Activated T-helper 2 cell treated with anti-CD3 and anti-CD28 coated beads, Interferon-gamma antibody, Interleukin-2, Interleukin-4, amounts not matched to agents 10 μg/mL and 5 μg/mL and 100 μg/mL, durations not matched to agents 14 hours and 24 hours and 36 hours (primary cell): ENCODE results near the gene MTHFR. TPM values are rescaled to one million over a fixed set of nuclear protein-coding genes. Genes with fewer than 3 reads are reported as not detected.
"Not testable (repeated sequence)": the region's sequence is repeated elsewhere in the genome, so short reads cannot be mapped to it uniquely, and the experiment has no call there.

ENCODE experiments used
- DNase-seq: peaks from one replicate; pipeline ENCODE4 v3.0.0; 2021; ENCODE audit warnings: low spot score
- H3K27ac Mint-ChIP-seq: one replicate; pipeline ENCODE4 v1.8.0; 2021; ENCODE audit warnings: mixed read lengths
- H3K27me3 Mint-ChIP-seq: one replicate; pipeline ENCODE4 v1.8.0; 2021; ENCODE audit warnings: low read depth, mixed read lengths
- H3K36me3 Mint-ChIP-seq: one replicate; pipeline ENCODE4 v1.8.0; 2021; ENCODE audit warnings: low read depth, mixed read lengths
- H3K4me1 Mint-ChIP-seq: one replicate; pipeline ENCODE4 v1.8.0; 2021; ENCODE audit warnings: low read depth, mixed read lengths
- H3K4me3 Mint-ChIP-seq: one replicate; pipeline ENCODE4 v1.8.0; 2021; ENCODE audit warnings: low read depth, mild to moderate bottlenecking, moderate library complexity, mixed read lengths
- H3K9me3 Mint-ChIP-seq: one replicate; pipeline ENCODE4 v1.8.0; 2021; ENCODE audit warnings: mixed read lengths
- intact Hi-C: fragments of 100-400 bp; cut with micrococcal nuclease; formaldehyde crosslinking; loops from one replicate; pipeline ENCODE4 v1.15.1; 2023
- total RNA-seq: library from RNA; stranded (reverse); gene quantifications from 2 replicates; pipeline ENCODE4 v1.2.3, GENCODE V29; 2022

The MTHFR gene
- total RNA-seq, 1 donor from 2014 or later: 18.8 TPM

DNA sequence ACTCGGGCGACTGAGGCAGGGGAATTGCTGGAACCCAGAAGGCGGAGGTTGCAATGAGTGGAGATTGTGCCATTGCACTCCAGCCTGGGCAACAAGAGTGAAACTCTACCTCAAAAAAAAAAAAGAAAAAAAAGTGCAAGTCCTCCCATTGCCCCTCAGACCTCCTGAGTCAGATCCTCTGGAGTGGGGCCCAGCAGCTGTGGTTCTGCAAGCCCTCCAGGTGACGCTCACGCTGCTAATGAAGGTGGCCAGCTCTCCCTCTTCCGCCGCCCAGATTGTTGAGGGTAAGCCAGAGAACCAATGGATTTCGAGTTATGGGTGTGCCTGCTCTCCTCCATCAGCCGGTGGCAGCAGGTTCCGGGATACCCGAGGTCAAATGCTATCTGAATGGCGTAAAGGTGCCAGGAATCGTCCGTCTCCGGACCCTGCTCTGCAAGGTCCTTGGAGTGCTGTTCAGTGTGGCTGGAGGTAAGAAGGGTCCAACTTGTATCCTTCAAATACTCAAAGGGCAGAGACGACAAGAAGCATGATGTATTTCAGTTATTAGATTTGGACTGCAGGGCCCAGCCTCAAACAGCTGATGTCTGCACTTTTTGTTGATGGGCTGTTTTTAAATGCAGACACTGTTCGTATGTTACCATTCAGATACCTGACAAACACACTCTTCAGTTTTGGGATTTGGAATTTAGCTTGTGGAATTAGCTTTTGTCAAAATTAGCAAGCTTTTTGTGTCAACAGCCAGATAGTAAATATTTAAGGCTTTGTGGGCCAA is 17.8 kb upstream of the MTHFR start:
- Mint-ChIP-seq H3K27ac (no peak overlapping the region), H3K9me3 (no peaks in the 10 kb centered on the region), H3K4me1 (no peaks in the 10 kb centered on the region), H3K36me3 (peaks cover 44% of the 10 kb centered on the region), H3K27me3 (no peaks in the 10 kb centered on the region), H3K4me3 (no peak overlapping the region)
- intact Hi-C loops: no loop called here
- DNase-seq: no peak

DNA sequence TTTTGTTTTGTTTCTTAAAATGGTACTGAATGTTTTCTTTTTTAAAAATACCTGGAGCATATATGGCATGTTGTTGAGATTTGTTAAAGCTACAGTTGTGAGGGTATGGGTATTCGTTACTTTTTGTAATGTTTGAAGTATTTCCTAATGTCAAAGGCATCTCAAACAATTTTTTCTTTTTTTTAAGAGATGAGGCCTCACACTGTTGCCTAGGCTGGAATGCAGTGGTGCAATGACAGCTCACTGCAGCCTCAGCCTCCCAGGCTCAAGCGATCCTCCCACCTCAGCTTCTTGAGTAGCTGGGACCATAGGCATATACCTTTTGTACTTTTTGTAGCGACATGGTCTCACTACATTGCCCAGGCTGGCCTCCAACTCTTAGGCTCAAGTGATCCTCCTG is 16.3 kb upstream of the MTHFR start:
- no peaks in the 10 kb centered on the region for H3K27me3 Mint-ChIP-seq
- no peaks in the 10 kb centered on the region for H3K4me1 Mint-ChIP-seq
- H3K9me3 Mint-ChIP-seq: no peaks in the 10 kb centered on the region
- H3K4me3 Mint-ChIP-seq: no peak overlapping the region
- no peak for DNase-seq
- intact Hi-C loops: no loop called here
- peaks cover 41% of the 10 kb centered on the region for H3K36me3 Mint-ChIP-seq
- no peak overlapping the region for H3K27ac Mint-ChIP-seq

DNA sequence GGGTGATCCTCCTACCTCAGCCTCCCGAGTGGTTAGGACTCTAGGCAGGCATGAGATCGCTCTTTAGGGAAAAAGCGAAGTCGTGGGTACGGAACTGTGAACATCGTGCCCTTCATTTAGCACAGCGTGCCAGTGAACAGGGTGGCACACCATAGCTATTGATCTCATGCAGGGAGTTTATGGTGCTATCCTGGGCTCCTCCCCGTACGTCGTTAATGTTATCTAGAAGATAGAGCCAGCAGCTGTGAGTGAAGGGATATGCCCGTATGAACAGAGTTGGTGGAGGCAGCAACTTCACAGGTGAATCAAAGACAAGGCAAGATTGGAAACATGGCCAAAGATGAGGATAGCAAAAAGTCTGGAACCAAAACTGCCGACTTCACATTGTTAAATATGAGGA is 11.4 kb upstream of the MTHFR start:
- Mint-ChIP-seq H3K27ac (no peak overlapping the region), H3K9me3 (no peaks in the 10 kb centered on the region), H3K27me3 (no peaks in the 10 kb centered on the region), H3K36me3 (peaks cover 52% of the 10 kb centered on the region), H3K4me3 (no peak overlapping the region), H3K4me1 (peaks cover 2% of the 10 kb centered on the region)
- DNase-seq: no peak
- intact Hi-C loops: no loop called here

DNA sequence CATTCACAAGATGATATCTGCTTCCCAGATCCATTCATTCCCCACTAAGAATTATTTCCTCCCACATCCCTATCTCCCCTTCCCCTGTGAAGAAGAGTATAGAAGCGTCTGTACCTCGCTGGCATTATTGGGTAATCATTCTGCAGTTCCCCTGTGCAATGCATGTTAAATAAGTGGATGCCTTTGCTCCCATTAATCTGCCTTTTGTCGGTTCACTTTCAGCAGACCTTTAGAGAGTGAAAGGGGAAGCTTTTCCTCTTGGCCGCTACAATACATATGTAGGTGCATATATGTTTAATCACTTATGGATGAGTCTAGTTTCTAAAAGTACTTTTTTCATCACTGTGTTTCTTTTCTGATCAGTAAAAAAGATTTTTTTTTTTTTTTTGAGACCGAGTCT is 7.3 kb upstream of the MTHFR start:
- no peaks in the 10 kb centered on the region for H3K27me3 Mint-ChIP-seq
- intact Hi-C loops: no loop called here

DNA sequence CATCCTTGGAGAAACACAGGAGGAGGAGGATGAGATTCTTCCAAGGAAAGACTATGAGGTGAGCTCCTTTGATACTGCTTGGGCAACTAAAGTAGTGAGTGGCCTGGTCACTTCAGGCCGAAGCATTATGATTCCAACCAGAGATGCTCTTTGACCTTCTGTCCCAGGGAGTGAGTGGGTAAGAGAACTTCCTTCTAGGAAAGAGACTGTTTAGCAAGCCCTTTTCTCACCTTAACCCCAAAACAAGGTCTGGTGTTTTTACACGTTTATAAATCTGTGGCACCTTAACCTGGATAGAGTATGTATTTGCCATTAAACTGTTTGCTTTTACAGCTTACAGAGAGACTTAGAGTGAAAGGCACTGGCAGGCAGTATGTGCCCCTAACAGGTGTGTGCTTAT is 1.4 kb upstream of the MTHFR start:
- peak overlapping the region; percentile 82 for H3K27ac Mint-ChIP-seq
- H3K36me3 Mint-ChIP-seq: peaks cover 44% of the 10 kb centered on the region
- H3K4me1 Mint-ChIP-seq: peaks cover 53% of the 10 kb centered on the region
- no peaks in the 10 kb centered on the region for H3K27me3 Mint-ChIP-seq
- intact Hi-C loops: loop anchor here (5.0 kb wide), 2 partner anchors 100 to 535 kb away; partner anchors contain the start of gene UBIAD1
- H3K4me3 Mint-ChIP-seq: peak overlapping the region; percentile 90
- no peaks in the 10 kb centered on the region for H3K9me3 Mint-ChIP-seq
- no peak for DNase-seq

More for the DNA sequence above, 7.3 kb upstream of the MTHFR start:
- Mint-ChIP-seq H3K9me3 (no peaks in the 10 kb centered on the region), H3K4me1 (peaks cover 18% of the 10 kb centered on the region), H3K27ac (no peak overlapping the region), H3K4me3 (no peak overlapping the region), H3K36me3 (peaks cover 58% of the 10 kb centered on the region)
- DNase-seq: no peak

DNA sequence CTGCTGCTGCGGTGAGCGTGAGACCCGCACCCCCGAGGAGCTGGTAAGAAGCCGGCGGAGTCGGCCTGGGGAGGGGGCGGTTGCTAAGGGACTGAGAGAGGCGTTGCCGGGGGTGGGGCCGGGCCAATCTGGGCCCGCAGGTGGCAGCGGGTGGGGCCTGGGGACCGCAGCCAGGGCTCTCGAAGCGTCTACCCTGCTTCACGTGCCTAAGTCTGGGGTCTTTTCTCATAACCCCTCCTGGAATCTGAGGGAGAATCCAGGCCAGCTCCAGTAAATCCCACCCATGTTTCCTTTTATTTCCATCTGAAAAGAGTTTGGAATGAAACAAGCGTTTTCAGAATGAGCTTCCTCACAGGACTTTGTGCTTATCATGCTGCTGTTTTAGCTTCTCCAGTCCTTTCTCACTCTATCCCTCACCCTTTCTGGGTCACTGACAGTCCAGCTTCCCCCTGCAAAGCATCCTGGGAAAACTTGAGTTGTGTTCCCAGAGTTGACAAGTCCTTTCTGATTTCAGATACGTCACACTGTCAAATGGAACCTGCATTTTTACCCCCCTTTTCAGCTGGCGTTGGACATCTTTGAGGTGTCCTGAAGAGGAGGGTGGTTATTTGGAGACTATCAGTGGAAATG is 658 bp upstream of the MTHFR start:
- no peaks in the 10 kb centered on the region for H3K9me3 Mint-ChIP-seq
- no peaks in the 10 kb centered on the region for H3K27me3 Mint-ChIP-seq
- H3K36me3 Mint-ChIP-seq: peaks cover 38% of the 10 kb centered on the region
- H3K27ac Mint-ChIP-seq: peak overlapping the region; percentile 88
- peak overlapping the region; percentile 90 for H3K4me3 Mint-ChIP-seq
- no peak for DNase-seq
- intact Hi-C loops: loop anchor here (5.0 kb wide), 2 partner anchors 101 to 534 kb away; partner anchors contain the start of gene UBIAD1
- peaks cover 56% of the 10 kb centered on the region for H3K4me1 Mint-ChIP-seq

DNA sequence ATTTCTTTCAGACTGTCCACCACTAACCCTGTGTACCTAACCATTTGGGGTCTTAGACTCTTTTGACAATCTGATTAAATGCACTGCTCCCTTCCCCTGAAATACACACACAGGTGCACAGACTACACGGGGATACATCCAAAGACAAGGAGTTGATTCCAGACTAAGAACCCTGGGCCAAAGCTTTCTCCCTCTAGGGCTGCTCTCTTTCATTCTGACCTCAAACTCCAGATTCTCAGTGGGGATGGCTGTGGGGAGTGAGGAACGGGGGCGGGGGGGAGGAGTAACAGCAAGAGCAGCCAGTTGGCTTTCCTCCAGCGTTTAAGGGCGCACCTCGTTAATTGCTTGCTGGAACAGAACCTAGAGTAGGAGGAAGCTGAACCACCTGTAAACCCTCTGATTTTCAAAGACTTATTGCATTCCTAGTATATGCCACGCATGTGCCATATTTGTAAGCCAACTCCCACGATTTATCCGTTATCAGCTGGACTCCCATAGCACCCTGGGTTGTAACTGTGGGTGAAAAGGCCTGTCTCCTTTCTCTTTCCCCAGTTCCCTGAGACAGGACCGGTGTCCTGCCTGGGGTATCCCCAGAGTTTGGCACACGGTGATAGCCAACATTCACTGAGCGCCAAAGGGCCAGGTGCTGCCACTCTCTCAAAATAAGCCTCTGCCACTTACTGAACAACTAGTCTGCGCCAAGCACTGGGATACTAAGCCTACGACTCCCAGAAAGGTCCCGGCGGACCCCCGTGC is 920 bp downstream of the MTHFR start:
- H3K9me3 Mint-ChIP-seq: no peaks in the 10 kb centered on the region
- H3K27ac Mint-ChIP-seq: peak overlapping the region; percentile 88
- H3K36me3 Mint-ChIP-seq: peaks cover 44% of the 10 kb centered on the region
- H3K4me1 Mint-ChIP-seq: peaks cover 54% of the 10 kb centered on the region
- no peak for DNase-seq
- H3K27me3 Mint-ChIP-seq: no peaks in the 10 kb centered on the region
- peak overlapping the region; percentile 90 for H3K4me3 Mint-ChIP-seq
- intact Hi-C loops: loop anchor here (5.0 kb wide), 2 partner anchors 102 to 533 kb away; partner anchors contain the start of gene UBIAD1

DNA sequence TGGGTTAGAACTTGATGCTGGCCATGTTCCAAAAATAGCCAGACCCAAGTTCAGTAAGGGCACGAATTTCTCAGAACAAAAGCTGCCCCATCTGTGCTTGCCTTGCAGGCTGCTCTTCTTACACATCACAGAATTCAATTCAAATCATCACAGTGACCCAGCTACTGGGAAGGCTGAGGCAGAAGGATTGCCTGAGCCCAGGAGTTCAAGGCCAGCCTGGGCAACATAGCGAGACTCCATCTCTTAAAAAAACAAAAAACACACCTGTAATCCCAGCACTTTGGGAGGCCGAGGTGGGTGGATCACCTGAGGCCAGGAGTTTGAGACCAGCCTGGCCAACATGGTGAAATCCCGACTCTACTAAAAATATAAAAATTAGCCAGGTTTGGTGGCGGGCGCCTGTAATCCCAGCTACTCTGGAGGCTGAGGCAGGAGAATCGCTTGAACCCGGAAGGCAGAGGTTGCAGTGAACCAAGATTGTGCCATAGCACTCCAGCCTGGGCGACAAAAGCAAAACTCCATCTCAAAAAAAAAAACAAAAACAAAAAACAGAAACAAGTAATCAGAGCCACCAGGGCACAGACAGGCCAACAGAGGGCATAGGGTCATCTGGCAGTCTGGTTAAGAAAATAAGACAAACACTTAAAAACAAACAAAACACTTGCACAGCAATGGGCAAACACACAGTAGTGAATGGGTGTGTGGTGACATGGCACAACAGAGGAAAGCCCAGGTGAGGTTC is 1.7 kb downstream of the MTHFR start:
- H3K9me3 Mint-ChIP-seq, intact Hi-C loops, H3K27me3 Mint-ChIP-seq, DNase-seq: not testable (repeated sequence)
- H3K4me1 Mint-ChIP-seq: peaks cover 46% of the 10 kb centered on the region
- peak overlapping the region; percentile 88 for H3K27ac Mint-ChIP-seq
- H3K4me3 Mint-ChIP-seq: peak overlapping the region; percentile 90
- H3K36me3 Mint-ChIP-seq: peaks cover 39% of the 10 kb centered on the region

DNA sequence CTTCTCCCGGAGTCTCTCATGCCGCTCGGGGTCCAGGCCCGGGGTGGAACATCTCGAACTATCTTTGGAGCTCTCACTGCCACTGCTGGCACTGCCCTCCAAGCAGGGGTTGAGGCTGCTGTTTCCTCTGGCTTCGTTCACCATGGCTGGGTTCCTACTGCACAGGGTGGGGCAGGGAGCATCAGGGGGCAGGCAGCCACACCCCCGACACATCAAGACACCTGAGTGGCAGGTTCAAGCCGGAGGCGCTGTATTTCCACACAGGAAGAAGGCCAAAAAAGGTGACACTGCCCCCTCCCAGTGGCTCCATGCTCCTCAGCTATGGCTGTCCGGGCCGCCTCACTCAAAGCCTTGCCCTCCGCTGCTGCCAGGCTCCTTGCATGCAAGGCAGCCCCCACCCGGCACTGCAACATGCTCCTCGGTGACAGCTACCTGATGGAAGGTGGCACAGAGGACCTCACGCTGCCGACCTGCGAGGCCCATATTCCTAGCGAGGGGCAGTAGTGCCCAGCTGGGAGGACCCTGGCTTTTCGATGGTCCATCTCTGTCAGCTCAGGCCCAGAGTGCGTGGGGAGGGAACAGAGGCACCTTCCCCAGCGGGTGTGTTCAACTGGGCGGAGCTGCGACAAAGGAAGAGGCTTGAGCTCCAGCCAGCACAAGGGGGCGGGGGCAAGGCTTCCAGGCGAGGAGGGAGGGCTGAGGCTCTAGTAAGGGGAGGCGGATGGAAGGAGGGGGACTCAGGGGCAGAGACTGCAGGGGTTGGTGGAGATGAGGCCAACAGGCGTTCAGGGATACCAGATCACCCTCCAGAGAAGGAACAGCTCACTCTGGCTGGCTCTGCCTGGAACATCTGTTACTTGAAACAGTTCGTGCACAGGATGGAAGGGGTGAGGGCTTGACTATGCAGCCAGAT is 2.5 kb downstream of the MTHFR start:
- Mint-ChIP-seq H3K4me1 (peaks cover 41% of the 10 kb centered on the region), H3K36me3 (peaks cover 36% of the 10 kb centered on the region), H3K27ac (peak overlapping the region; percentile 64), H3K9me3 (no peaks in the 10 kb centered on the region), H3K27me3 (no peaks in the 10 kb centered on the region), H3K4me3 (peak overlapping the region; percentile 83)
- intact Hi-C loops: no loop called here
- DNase-seq: peak; percentile 78

DNA sequence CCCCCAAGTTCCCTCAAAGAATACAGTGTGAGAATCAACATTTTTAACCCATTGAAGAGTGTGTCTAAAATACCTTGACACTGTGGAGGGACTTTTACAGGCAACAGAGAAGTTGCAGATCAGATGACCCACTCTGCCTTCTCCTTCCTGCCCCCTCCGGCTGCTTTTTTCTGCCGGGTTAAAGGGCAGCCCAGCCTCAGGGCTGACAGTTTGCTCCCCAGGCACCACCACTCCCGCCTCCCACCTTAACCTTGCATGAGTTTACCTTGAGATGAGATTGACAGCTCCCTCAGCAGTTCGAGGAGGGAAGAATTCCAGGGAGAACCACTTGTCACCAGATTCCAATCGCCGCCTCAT is 3.2 kb downstream of the MTHFR start:
- Mint-ChIP-seq H3K9me3 (no peaks in the 10 kb centered on the region), H3K4me1 (peaks cover 36% of the 10 kb centered on the region), H3K27ac (peak overlapping the region; percentile 18), H3K4me3 (peak overlapping the region; percentile 83), H3K36me3 (peaks cover 31% of the 10 kb centered on the region), H3K27me3 (no peaks in the 10 kb centered on the region)
- no peak for DNase-seq
- intact Hi-C loops: no loop called here

DNA sequence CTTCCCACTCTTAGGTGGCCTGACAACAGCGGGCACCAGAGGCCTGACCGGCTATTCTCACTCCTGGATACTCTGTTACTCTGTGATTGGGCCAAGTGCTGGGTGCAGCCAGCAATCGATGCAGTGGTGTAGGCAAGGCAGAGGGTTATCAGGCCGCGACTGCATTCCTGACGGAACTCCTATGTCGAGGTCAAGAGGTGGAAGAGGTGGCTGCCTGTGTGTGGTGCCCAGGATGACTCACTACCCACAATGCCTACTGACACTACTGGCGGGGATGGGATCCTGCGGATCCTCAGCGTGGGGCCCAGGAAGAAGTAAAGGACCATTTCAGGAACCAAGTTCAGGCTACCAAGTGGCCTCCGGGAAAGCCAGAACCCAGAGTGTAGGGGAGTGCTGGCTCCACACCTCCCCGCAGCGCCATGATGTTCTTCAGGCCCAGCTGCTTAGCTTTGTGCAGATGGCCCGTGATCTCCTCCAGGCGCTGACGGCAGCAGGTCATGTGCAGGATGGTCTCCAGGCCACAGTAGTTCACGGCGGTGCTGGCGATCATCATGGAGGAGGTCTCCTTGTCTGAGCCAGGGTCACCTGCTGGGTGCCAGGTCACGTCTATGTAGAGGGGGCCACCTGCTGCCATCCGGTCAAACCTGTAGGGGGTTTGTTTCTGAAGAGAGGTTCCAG is 4.9 kb downstream of the MTHFR start:
- Mint-ChIP-seq H3K9me3 (no peaks in the 10 kb centered on the region), H3K27me3 (no peaks in the 10 kb centered on the region), H3K27ac (no peak overlapping the region), H3K4me1 (peaks cover 28% of the 10 kb centered on the region), H3K4me3 (no peak overlapping the region), H3K36me3 (peaks cover 34% of the 10 kb centered on the region)
- DNase-seq: no peak
- intact Hi-C loops: no loop called here
